Activated naive CD8-positive, alpha-beta T cell treated with anti-CD3 and anti-CD28 coated beads for 36 hours (primary cell): Measurements from ENCODE around the gene SPACA7. TPM values are rescaled to one million over a fixed set of nuclear protein-coding genes. Genes with fewer than 3 reads are reported as not detected.

Experiments
- DNase-seq: peaks from one replicate; pipeline ENCODE4 v3.0.0; 2021
- H3K27ac Mint-ChIP-seq: one replicate; pipeline ENCODE4 v1.8.0; 2022; ENCODE audit warnings: mild to moderate bottlenecking, moderate library complexity, mixed read lengths
- H3K27me3 Mint-ChIP-seq: one replicate; pipeline ENCODE4 v1.8.0; 2022; ENCODE audit warnings: mild to moderate bottlenecking, mixed read lengths
- H3K36me3 Mint-ChIP-seq: one replicate; pipeline ENCODE4 v1.8.0; 2021; ENCODE audit warnings: mild to moderate bottlenecking, mixed read lengths
- H3K4me1 Mint-ChIP-seq: one replicate; pipeline ENCODE4 v1.8.0; 2021; ENCODE audit warnings: mixed read lengths
- H3K4me3 Mint-ChIP-seq: one replicate; pipeline ENCODE4 v1.8.0; 2022; ENCODE audit warnings: mild to moderate bottlenecking, moderate library complexity, mixed read lengths
- H3K9me3 Mint-ChIP-seq: one replicate; pipeline ENCODE4 v1.8.0; 2022; ENCODE audit warnings: mixed read lengths
- total RNA-seq, 2 experiments: library from RNA; stranded (reverse); gene quantifications; one replicate each; pipeline ENCODE4 v1.2.3, GENCODE V29; 2021

SPACA7 gene
- total RNA-seq, 2 experiments from 2014 or later = not detected

DNA sequence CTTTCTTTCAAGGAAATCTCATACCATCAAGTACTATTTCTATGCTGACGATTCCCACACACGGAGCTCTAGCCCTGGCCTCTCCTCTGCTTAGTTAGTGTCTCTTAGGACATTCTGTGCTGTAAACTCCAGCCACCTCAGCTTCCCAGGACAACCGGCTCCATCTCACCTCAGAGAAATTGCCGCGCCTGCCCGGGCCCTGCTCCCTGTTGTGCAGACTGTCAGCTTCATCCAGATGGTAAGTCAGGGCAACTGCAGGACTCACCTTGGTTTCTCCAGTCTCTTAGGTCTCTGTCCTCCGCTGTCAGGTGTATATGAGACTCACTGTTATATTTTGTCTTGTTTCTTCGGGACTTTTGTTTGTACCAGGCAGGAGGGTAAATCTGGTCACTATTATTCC lies 98.7 kb downstream of the SPACA7 start:
- Mint-ChIP-seq H3K36me3 (peaks cover 11% of the 10 kb centered on the region), H3K9me3 (peaks cover 12% of the 10 kb centered on the region), H3K27ac (no peak overlapping the region), H3K4me3 (no peak overlapping the region), H3K4me1 (no peaks in the 10 kb centered on the region), H3K27me3 (no peaks in the 10 kb centered on the region)
- no peak for DNase-seq

DNA sequence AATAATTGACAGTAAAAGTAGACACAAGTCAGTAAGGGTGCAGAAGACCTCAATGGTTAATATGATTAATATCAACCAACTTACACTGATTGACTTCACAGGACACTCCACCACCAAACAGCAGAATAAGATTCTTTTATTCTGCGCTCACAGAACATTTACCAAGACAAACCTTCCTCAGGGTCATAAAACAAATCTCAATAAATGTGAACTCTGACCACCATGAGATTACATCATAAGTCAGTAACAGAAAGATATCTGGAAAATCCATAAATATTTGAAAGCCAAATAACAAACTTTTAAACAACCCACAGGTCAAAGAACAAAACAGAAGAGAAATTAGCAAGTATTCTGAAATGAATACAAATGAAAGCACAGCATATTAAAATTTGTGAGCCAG lies 99.7 kb downstream of the SPACA7 start:
- no peak for DNase-seq
- H3K9me3 Mint-ChIP-seq = peaks cover 12% of the 10 kb centered on the region
- no peaks in the 10 kb centered on the region for H3K4me1 Mint-ChIP-seq
- no peak overlapping the region for H3K4me3 Mint-ChIP-seq
- peaks cover 9% of the 10 kb centered on the region for H3K36me3 Mint-ChIP-seq
- H3K27me3 Mint-ChIP-seq = no peaks in the 10 kb centered on the region
- no peak overlapping the region for H3K27ac Mint-ChIP-seq

DNA sequence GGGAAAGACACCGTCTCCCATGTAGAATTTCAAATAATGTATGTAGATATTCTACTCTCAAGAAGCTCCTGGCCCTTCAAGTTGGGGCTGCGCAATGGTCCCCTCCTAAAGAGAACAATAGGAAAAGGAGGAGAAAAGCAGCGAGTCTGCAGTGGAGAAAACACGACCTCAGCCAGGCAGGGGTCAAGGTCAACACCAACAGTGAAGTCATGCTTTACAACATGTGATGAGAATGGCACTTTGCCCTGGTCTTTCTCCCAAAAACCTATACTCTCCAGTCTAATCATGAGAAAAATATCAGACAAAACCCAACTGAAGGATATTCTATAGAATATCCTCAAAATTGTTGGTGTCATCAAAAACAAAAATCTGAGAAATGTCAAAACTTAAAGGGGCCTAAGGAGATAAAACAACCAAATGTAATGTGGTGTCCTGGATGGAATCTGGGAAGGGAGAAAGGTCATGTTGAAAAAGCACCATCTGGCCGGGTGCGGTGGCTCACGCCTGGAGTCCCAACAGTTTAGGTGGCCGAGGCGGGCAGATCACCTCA lies 101.0 kb downstream of the SPACA7 start:
- Mint-ChIP-seq H3K36me3 (peaks cover 7% of the 10 kb centered on the region), H3K4me1 (peaks cover 3% of the 10 kb centered on the region), H3K9me3 (peaks cover 14% of the 10 kb centered on the region), H3K4me3 (no peak overlapping the region), H3K27ac (no peak overlapping the region), H3K27me3 (no peaks in the 10 kb centered on the region)
- no peak for DNase-seq

DNA sequence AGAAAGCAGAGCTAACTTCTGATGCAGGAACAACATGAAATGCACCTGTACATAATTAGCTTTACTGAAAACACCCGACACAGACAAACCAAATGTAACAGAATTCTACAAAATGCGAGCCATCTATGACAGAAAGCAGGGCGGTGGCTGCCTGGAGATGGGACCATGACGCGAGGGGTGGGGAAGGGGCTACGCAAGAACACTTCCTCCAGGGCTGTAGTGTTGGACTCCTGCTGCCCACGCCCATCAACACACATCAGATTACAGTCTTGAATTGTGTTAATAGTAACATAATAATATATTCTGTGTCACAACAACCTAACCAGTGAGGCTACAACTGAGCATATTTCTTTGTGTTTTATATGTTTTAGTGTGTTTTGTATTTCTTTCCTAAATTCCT lies 103.2 kb downstream of the SPACA7 start:
- Mint-ChIP-seq H3K27me3 (no peaks in the 10 kb centered on the region), H3K4me3 (no peak overlapping the region), H3K36me3 (peaks cover 9% of the 10 kb centered on the region), H3K27ac (no peak overlapping the region), H3K9me3 (peaks cover 9% of the 10 kb centered on the region), H3K4me1 (peaks cover 3% of the 10 kb centered on the region)
- no peak for DNase-seq

DNA sequence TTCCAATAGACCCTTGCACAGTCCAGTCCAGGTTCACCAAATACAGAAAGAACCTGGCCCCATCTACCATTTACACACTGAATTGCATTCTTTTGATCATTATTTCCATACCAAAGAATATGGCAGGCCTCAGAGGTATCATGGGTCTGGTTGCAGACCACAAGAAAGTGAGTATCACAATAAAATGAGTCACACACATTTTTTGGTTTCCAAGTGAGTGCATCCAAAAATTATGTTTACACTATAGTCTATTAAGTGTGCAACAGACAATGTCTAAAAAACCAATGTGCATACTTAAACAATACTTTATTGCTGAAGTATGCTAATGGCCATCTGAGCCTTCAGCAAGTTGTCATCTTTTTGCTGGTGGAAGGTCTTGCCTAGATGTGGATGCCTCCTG lies 105.3 kb downstream of the SPACA7 start:
- H3K4me1 Mint-ChIP-seq = peaks cover 3% of the 10 kb centered on the region
- no peak for DNase-seq
- no peak overlapping the region for H3K27ac Mint-ChIP-seq
- H3K4me3 Mint-ChIP-seq = no peak overlapping the region
- peaks cover 13% of the 10 kb centered on the region for H3K9me3 Mint-ChIP-seq
- H3K36me3 Mint-ChIP-seq = peaks cover 26% of the 10 kb centered on the region
- H3K27me3 Mint-ChIP-seq = no peaks in the 10 kb centered on the region

DNA sequence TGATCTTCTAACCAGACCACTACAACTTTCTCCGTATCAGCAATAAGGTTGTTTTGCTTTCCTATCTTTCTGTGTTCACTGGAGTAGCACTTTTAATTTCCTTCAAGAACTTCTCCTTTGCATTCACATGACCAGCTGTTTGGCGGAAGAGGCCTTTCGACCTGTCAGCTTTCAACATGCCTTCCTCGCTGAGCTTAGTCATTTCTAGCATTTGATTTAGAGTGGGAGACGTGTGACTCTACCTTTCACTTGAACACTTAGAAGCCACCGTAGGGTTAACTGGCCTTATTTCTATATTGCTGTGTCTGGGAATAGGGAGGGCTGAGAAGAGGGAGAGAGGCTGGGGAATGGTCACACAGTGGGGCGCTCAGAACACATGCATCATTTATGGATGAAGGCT lies 107.1 kb downstream of the SPACA7 start:
- H3K27ac Mint-ChIP-seq = no peak overlapping the region
- H3K4me3 Mint-ChIP-seq = no peak overlapping the region
- H3K27me3 Mint-ChIP-seq = no peaks in the 10 kb centered on the region
- H3K4me1 Mint-ChIP-seq = peaks cover 4% of the 10 kb centered on the region
- DNase-seq = no peak
- H3K9me3 Mint-ChIP-seq = peaks cover 13% of the 10 kb centered on the region
- H3K36me3 Mint-ChIP-seq = peaks cover 42% of the 10 kb centered on the region

Other genes starting within 250 kb of the SPACA7 start
- 10 to 100 TPM; 41.5 to 43.2 TPM for gene TUBGCP3, start 211.8 kb downstream of the SPACA7 start, total RNA-seq